ENCODE results near the gene FHIT.

The FHIT gene

GRCh38 chr3:61158216-61158615, 93.0 kb downstream of the FHIT start:
- Histone ChIP-seq H3K9ac (ENCODE audit: low read length in 5 of 5) (no peak overlapping the region), H3K27me3 (ENCODE audit: control insufficient read depth in 5 of 5, insufficient read depth in 4 of 5, low read length in 5 of 5) (no peaks in the 10 kb centered on the region), H3K36me3 (ENCODE audit: control insufficient read depth in 5 of 5, insufficient read depth in 5 of 5, low read length in 5 of 5) (no peaks in the 10 kb centered on the region), H3K9me3 (ENCODE audit: control insufficient read depth in 5 of 5, low read length in 5 of 5) (no peaks in the 10 kb centered on the region), H3K4me1 (ENCODE audit: control insufficient read depth in 5 of 5, insufficient read depth in 5 of 5, low read length in 5 of 5) (no peaks in the 10 kb centered on the region), H3K27ac (ENCODE audit: low read depth, low read length) (no peak overlapping the region), H3K4me3 (ENCODE audit: low read depth in 1 of 5, low read length in 5 of 5) (no peak overlapping the region)

- Histone ChIP-seq H3K27me3 (ENCODE audit: control insufficient read depth in 5 of 5, insufficient read depth in 4 of 5, low read length in 5 of 5) (no peaks in the 10 kb centered on the region), H3K4me3 (ENCODE audit: low read depth in 1 of 5, low read length in 5 of 5) (no peak overlapping the region), H3K9me3 (ENCODE audit: control insufficient read depth in 5 of 5, low read length in 5 of 5) (no peaks in the 10 kb centered on the region), H3K27ac (ENCODE audit: low read depth, low read length) (no peak overlapping the region), H3K9ac (ENCODE audit: low read length in 5 of 5) (no peak overlapping the region), H3K36me3 (ENCODE audit: control insufficient read depth in 5 of 5, insufficient read depth in 5 of 5, low read length in 5 of 5) (no peaks in the 10 kb centered on the region), H3K4me1 (ENCODE audit: control insufficient read depth in 5 of 5, insufficient read depth in 5 of 5, low read length in 5 of 5) (no peaks in the 10 kb centered on the region)
Measured at GRCh38 chr3:61157414-61157813, 93.8 kb downstream of the FHIT start.

- no peaks in the 10 kb centered on the region for H3K4me1 ChIP-seq (ENCODE audit: control insufficient read depth in 5 of 5, insufficient read depth in 5 of 5, low read length in 5 of 5)
- no peaks in the 10 kb centered on the region for H3K9me3 ChIP-seq (ENCODE audit: control insufficient read depth in 5 of 5, low read length in 5 of 5)
- H3K4me3 ChIP-seq (ENCODE audit: low read depth in 1 of 5, low read length in 5 of 5), result no peak overlapping the region
- H3K36me3 ChIP-seq (ENCODE audit: control insufficient read depth in 5 of 5, insufficient read depth in 5 of 5, low read length in 5 of 5), result no peaks in the 10 kb centered on the region
- no peak overlapping the region for H3K27ac ChIP-seq (ENCODE audit: low read depth, low read length)
- H3K9ac ChIP-seq (ENCODE audit: low read length in 5 of 5), result no peak overlapping the region
- no peaks in the 10 kb centered on the region for H3K27me3 ChIP-seq (ENCODE audit: control insufficient read depth in 5 of 5, insufficient read depth in 4 of 5, low read length in 5 of 5)
Measured at GRCh38 chr3:61155701-61156292, 95.5 kb downstream of the FHIT start.

GRCh38 chr3:61154457-61155198, 96.6 kb downstream of the FHIT start:
- no peaks in the 10 kb centered on the region for H3K4me1 ChIP-seq (ENCODE audit: control insufficient read depth in 5 of 5, insufficient read depth in 5 of 5, low read length in 5 of 5)
- no peak overlapping the region for H3K27ac ChIP-seq (ENCODE audit: low read depth, low read length)
- no peaks in the 10 kb centered on the region for H3K36me3 ChIP-seq (ENCODE audit: control insufficient read depth in 5 of 5, insufficient read depth in 5 of 5, low read length in 5 of 5)
- H3K27me3 ChIP-seq (ENCODE audit: control insufficient read depth in 5 of 5, insufficient read depth in 4 of 5, low read length in 5 of 5), result no peaks in the 10 kb centered on the region
- H3K9me3 ChIP-seq (ENCODE audit: control insufficient read depth in 5 of 5, low read length in 5 of 5), result no peaks in the 10 kb centered on the region
- no peak overlapping the region for H3K4me3 ChIP-seq (ENCODE audit: low read depth in 1 of 5, low read length in 5 of 5)
- no peak overlapping the region for H3K9ac ChIP-seq (ENCODE audit: low read length in 5 of 5)

GRCh38 chr3:61152071-61152470, 99.2 kb downstream of the FHIT start:
- Histone ChIP-seq H3K27ac (ENCODE audit: low read depth, low read length) (no peak overlapping the region), H3K4me1 (ENCODE audit: control insufficient read depth in 5 of 5, insufficient read depth in 5 of 5, low read length in 5 of 5) (no peaks in the 10 kb centered on the region), H3K27me3 (ENCODE audit: control insufficient read depth in 5 of 5, insufficient read depth in 4 of 5, low read length in 5 of 5) (no peaks in the 10 kb centered on the region), H3K9ac (ENCODE audit: low read length in 5 of 5) (no peak overlapping the region), H3K36me3 (ENCODE audit: control insufficient read depth in 5 of 5, insufficient read depth in 5 of 5, low read length in 5 of 5) (no peaks in the 10 kb centered on the region), H3K9me3 (ENCODE audit: control insufficient read depth in 5 of 5, low read length in 5 of 5) (no peaks in the 10 kb centered on the region), H3K4me3 (ENCODE audit: low read depth in 1 of 5, low read length in 5 of 5) (no peak overlapping the region)

- H3K9ac ChIP-seq (ENCODE audit: low read length in 5 of 5), result no peak overlapping the region
- no peak overlapping the region for H3K4me3 ChIP-seq (ENCODE audit: low read depth in 1 of 5, low read length in 5 of 5)
- H3K27ac ChIP-seq (ENCODE audit: low read depth, low read length), result no peak overlapping the region
- H3K27me3 ChIP-seq (ENCODE audit: control insufficient read depth in 5 of 5, insufficient read depth in 4 of 5, low read length in 5 of 5), result no peaks in the 10 kb centered on the region
- no peaks in the 10 kb centered on the region for H3K4me1 ChIP-seq (ENCODE audit: control insufficient read depth in 5 of 5, insufficient read depth in 5 of 5, low read length in 5 of 5)
- H3K36me3 ChIP-seq (ENCODE audit: control insufficient read depth in 5 of 5, insufficient read depth in 5 of 5, low read length in 5 of 5), result no peaks in the 10 kb centered on the region
- peaks cover 0 to 3% (median 0%) of the 10 kb centered on the region in 5 donors for H3K9me3 ChIP-seq (ENCODE audit: control insufficient read depth in 5 of 5, low read length in 5 of 5)
Measured at GRCh38 chr3:61149236-61149635, 102.0 kb downstream of the FHIT start.

GRCh38 chr3:61146010-61146890, 105.0 kb downstream of the FHIT start:
- Histone ChIP-seq H3K4me1 (ENCODE audit: control insufficient read depth in 5 of 5, insufficient read depth in 5 of 5, low read length in 5 of 5) (no peaks in the 10 kb centered on the region), H3K9ac (ENCODE audit: low read length in 5 of 5) (no peak overlapping the region), H3K36me3 (ENCODE audit: control insufficient read depth in 5 of 5, insufficient read depth in 5 of 5, low read length in 5 of 5) (no peaks in the 10 kb centered on the region), H3K9me3 (ENCODE audit: control insufficient read depth in 5 of 5, low read length in 5 of 5) (peaks cover 0 to 3% (median 0%) of the 10 kb centered on the region in 5 donors), H3K27me3 (ENCODE audit: control insufficient read depth in 5 of 5, insufficient read depth in 4 of 5, low read length in 5 of 5) (no peaks in the 10 kb centered on the region), H3K27ac (ENCODE audit: low read depth, low read length) (no peak overlapping the region), H3K4me3 (ENCODE audit: low read depth in 1 of 5, low read length in 5 of 5) (no peak overlapping the region)

- Histone ChIP-seq H3K9me3 (ENCODE audit: control insufficient read depth in 5 of 5, low read length in 5 of 5) (peaks cover 0 to 3% (median 0%) of the 10 kb centered on the region in 5 donors), H3K4me1 (ENCODE audit: control insufficient read depth in 5 of 5, insufficient read depth in 5 of 5, low read length in 5 of 5) (no peaks in the 10 kb centered on the region), H3K36me3 (ENCODE audit: control insufficient read depth in 5 of 5, insufficient read depth in 5 of 5, low read length in 5 of 5) (no peaks in the 10 kb centered on the region), H3K9ac (ENCODE audit: low read length in 5 of 5) (no peak overlapping the region), H3K27ac (ENCODE audit: low read depth, low read length) (no peak overlapping the region), H3K4me3 (ENCODE audit: low read depth in 1 of 5, low read length in 5 of 5) (no peak overlapping the region), H3K27me3 (ENCODE audit: control insufficient read depth in 5 of 5, insufficient read depth in 4 of 5, low read length in 5 of 5) (no peaks in the 10 kb centered on the region)
Measured at GRCh38 chr3:61141697-61142096, 109.6 kb downstream of the FHIT start.

GRCh38 chr3:61141227-61141626, 110.0 kb downstream of the FHIT start:
- Histone ChIP-seq H3K4me3 (ENCODE audit: low read depth in 1 of 5, low read length in 5 of 5) (no peak overlapping the region), H3K27me3 (ENCODE audit: control insufficient read depth in 5 of 5, insufficient read depth in 4 of 5, low read length in 5 of 5) (no peaks in the 10 kb centered on the region), H3K9me3 (ENCODE audit: control insufficient read depth in 5 of 5, low read length in 5 of 5) (peaks cover 0 to 3% (median 0%) of the 10 kb centered on the region in 5 donors), H3K36me3 (ENCODE audit: control insufficient read depth in 5 of 5, insufficient read depth in 5 of 5, low read length in 5 of 5) (no peaks in the 10 kb centered on the region), H3K4me1 (ENCODE audit: control insufficient read depth in 5 of 5, insufficient read depth in 5 of 5, low read length in 5 of 5) (no peaks in the 10 kb centered on the region), H3K9ac (ENCODE audit: low read length in 5 of 5) (no peak overlapping the region), H3K27ac (ENCODE audit: low read depth, low read length) (no peak overlapping the region)

- H3K4me1 ChIP-seq (ENCODE audit: control insufficient read depth in 5 of 5, insufficient read depth in 5 of 5, low read length in 5 of 5), result no peaks in the 10 kb centered on the region
- H3K4me3 ChIP-seq (ENCODE audit: low read depth in 1 of 5, low read length in 5 of 5), result no peak overlapping the region
- no peaks in the 10 kb centered on the region for H3K27me3 ChIP-seq (ENCODE audit: control insufficient read depth in 5 of 5, insufficient read depth in 4 of 5, low read length in 5 of 5)
- H3K9me3 ChIP-seq (ENCODE audit: control insufficient read depth in 5 of 5, low read length in 5 of 5), result peaks cover 0 to 3% (median 0%) of the 10 kb centered on the region in 5 donors
- no peak overlapping the region for H3K9ac ChIP-seq (ENCODE audit: low read length in 5 of 5)
- no peak overlapping the region for H3K27ac ChIP-seq (ENCODE audit: low read depth, low read length)
- no peaks in the 10 kb centered on the region for H3K36me3 ChIP-seq (ENCODE audit: control insufficient read depth in 5 of 5, insufficient read depth in 5 of 5, low read length in 5 of 5)
Measured at GRCh38 chr3:61139686-61140085, 111.6 kb downstream of the FHIT start.
